GM12875 (cell line): ENCODE data around the gene PTGES.
"Not testable (repeated sequence)": the region's sequence is repeated elsewhere in the genome, so short reads cannot be mapped to it uniquely, and the experiment has no call there.

Source experiments
- H3K4me3 ChIP-seq: one replicate; pipeline ENCODE4 v1.5.1; 2011; ENCODE audit warnings: low read depth, low read length, control low read depth
- TF ChIP-seq, protein P1 (sequence below): IDR thresholded peaks from 2 replicates; pipeline ENCODE4 v1.5.1; 2011; ENCODE audit warnings: low read depth, mild to moderate bottlenecking, control low read depth, inconsistent platforms, low read length, moderate library complexity, borderline replicate concordance; ENCODE audit not compliant: insufficient read depth

Gene PTGES

DNA sequence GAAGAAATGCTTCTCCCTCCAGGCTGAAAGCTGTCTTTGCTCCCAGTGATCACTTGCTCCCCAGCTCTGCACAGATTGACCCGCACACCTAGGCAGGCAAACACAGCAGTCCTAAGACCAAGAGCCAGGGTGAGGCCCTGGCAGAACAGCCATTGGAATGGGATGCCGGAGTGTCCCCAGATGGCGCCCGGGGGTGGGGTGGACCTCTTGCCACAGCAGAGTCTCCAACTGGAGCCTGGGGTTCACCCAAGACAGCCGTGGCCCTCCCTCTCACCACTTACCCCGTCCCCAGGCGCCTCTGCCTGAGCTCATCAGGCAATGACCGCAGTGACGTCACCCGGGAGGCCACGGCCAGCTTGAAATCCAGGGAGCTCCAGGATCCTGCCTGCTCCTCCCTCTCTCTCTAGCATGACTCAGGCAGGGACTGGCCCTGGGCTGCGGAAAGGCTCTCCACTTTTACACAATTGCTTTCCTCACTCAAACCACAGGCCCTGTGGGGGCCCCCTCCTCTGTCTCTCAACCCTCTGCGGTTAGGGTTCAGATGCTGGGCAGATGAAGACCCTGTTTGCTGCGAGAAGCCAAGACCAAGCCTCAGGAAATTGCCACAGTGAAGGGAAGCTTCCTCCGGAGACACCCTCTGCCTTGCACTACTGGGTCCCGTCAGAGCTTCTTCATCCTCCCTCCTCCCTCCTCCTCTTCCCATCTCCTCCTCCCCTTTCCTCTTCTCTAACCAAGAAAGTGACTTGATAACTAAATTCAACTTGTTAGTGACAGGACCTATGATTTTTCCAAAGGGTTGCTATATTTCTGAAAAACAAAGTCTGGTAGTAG, 24.3 kb upstream of the PTGES start:
- no peak overlapping the region for H3K4me3 ChIP-seq
- TF ChIP-seq, protein P1, sequence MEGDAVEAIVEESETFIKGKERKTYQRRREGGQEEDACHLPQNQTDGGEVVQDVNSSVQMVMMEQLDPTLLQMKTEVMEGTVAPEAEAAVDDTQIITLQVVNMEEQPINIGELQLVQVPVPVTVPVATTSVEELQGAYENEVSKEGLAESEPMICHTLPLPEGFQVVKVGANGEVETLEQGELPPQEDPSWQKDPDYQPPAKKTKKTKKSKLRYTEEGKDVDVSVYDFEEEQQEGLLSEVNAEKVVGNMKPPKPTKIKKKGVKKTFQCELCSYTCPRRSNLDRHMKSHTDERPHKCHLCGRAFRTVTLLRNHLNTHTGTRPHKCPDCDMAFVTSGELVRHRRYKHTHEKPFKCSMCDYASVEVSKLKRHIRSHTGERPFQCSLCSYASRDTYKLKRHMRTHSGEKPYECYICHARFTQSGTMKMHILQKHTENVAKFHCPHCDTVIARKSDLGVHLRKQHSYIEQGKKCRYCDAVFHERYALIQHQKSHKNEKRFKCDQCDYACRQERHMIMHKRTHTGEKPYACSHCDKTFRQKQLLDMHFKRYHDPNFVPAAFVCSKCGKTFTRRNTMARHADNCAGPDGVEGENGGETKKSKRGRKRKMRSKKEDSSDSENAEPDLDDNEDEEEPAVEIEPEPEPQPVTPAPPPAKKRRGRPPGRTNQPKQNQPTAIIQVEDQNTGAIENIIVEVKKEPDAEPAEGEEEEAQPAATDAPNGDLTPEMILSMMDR, result no peak

DNA sequence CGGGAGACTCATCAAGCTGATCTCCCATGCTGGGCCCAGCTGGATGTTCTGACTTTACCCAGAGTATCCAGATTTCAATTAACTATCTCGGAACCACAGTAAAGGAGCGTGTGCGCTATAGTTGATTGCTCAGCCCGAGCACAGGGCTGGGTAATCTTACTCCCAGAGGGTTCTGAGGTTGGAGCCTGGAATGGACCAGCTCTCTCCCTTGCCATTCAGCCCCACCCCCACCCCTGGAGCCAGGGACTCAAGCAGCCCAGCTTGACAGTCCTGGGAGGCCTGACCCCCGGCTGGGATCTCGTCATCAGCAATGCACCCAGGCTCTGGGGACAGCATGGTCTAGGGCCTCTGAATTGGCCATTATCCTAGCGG, 23.7 kb upstream of the PTGES start:
- H3K4me3 ChIP-seq, result no peak overlapping the region
- TF ChIP-seq, protein P1, result no peak

GRCh38 chr9:129776096-129776495, 23.3 kb upstream of the PTGES start:
- H3K4me3 ChIP-seq, result not testable (repeated sequence)

DNA sequence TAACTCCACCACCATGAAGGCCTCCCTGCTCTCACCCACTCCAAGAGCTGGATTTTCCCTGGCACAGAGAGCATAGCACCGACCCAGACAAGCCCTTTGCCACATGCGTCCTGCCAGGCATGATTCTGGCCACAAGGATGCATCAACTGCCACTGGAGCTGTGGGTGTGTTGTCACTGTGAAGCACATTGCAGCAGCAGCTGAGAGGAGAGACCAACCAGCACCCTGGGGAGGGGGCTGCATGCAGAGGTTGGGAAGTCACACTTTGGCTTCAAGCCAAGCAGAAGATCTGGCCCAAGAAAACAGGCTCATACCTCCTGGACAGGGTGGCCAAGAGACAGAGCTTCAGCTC, 22.6 kb upstream of the PTGES start:
- TF ChIP-seq, protein P1, result no peak
- H3K4me3 ChIP-seq, result no peak overlapping the region

DNA sequence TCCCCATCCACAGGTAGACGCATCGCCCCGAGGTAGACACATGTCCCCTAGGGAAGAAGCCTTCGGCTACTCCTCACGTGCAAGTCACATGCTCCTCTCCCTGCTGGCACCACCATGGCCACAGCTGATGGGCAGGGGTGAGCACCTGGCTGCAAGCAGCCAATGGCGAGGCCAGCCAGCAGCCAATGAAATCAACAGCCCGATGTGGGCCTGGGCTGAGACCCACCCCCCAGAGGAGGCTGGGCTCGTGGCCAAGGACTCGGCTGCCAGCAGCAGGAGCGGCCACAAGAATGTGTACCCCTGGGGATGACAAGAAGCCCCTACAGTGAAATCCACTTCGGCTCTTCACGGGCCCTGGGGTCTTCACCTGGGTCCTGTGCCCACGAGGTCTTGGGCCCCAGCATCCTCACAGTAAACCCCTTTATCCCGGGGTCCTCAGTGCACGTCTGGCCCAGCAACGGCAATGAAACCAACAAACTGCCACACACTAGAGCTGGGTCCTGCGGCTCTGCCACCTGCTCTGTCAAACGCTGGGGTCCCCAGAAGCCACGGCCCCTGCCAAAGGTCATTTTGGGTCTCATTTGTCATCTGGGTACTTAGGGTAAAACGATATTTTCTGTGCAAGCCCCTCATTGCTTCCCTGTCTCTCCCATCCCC, 22.1 kb upstream of the PTGES start:
- TF ChIP-seq, protein P1, result no peak

GRCh38 chr9:129773262-129774048, 20.6 kb upstream of the PTGES start:
- H3K4me3 ChIP-seq, result no peak overlapping the region
- TF ChIP-seq, protein P1, result no peak

More for the DNA sequence above, 22.1 kb upstream of the PTGES start:
- H3K4me3 ChIP-seq, result no peak overlapping the region

- TF ChIP-seq, protein P1, result no peak
Measured at GRCh38 chr9:129770741-129771140, 17.9 kb upstream of the PTGES start.

More at GRCh38 chr9:129770741-129771140, 17.9 kb upstream of the PTGES start:
- H3K4me3 ChIP-seq, result no peak overlapping the region
